Sigmoid colon (tissue), 4 donors: ENCODE results near the gene CLEC4C.

ENCODE experiments used
- POLR2AphosphoS5 ChIP-seq, 4 donors: sonication (generic); formaldehyde crosslinking; IDR thresholded peaks; one replicate each; pipeline ENCODE4 v1.6.1; 2017; ENCODE audit warnings: antibody characterized with exemption in 4 of 4
- TF ChIP-seq, protein P1 (sequence below), 4 experiments: fragments of 450-650 bp in 3 of 4; fragments of 200-600 bp in 1 of 4; IDR thresholded peaks; one replicate each; pipeline ENCODE4 v1.5.1; 2016 to 2019; ENCODE audit warnings: antibody characterized with exemption in 4 of 4, mild to moderate bottlenecking in 3 of 4, moderate library complexity in 2 of 4

DNA sequence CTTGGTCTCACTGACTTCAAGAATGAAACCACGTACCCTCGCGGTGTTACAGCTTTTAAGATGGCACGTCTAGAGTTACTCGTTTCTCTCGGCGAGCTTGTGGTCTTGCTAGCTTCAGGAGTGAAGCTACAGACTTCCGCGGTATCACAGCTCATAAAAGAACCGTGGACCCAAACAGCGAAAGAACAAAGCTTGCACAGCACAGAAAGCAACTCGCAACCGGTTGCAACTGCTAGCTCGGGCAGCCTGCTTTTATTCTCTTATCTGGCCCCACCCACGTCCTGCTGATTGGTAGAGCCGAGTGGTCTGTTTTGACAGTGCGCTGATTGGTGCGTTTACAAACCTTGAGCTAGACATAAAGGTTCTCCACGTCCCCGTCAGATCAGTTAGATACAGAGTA is 4.2 kb upstream of the CLEC4C start:
- TF ChIP-seq, protein P1, sequence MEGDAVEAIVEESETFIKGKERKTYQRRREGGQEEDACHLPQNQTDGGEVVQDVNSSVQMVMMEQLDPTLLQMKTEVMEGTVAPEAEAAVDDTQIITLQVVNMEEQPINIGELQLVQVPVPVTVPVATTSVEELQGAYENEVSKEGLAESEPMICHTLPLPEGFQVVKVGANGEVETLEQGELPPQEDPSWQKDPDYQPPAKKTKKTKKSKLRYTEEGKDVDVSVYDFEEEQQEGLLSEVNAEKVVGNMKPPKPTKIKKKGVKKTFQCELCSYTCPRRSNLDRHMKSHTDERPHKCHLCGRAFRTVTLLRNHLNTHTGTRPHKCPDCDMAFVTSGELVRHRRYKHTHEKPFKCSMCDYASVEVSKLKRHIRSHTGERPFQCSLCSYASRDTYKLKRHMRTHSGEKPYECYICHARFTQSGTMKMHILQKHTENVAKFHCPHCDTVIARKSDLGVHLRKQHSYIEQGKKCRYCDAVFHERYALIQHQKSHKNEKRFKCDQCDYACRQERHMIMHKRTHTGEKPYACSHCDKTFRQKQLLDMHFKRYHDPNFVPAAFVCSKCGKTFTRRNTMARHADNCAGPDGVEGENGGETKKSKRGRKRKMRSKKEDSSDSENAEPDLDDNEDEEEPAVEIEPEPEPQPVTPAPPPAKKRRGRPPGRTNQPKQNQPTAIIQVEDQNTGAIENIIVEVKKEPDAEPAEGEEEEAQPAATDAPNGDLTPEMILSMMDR (IDR thresholded peaks at IDR 0.05), result no peak
- no peak for TF ChIP-seq POLR2AphosphoS5 (IDR thresholded peaks at IDR 0.05)
